A204.1 (cell line): ENCODE data around the gene MCF2L.
"Not testable (repeated sequence)": the region's sequence is repeated elsewhere in the genome, so short reads cannot be mapped to it uniquely, and the experiment has no call there.

Experiments used
- FAIRE-seq: peaks from 2 replicates; lab custom pipeline; 2012; peaks lifted over from hg19 to GRCh38; lab: Jason Lieb, UNC

Gene MCF2L

GRCh38 chr13:113015826-113016525, 47.0 kb downstream of the MCF2L start:
- no peak for FAIRE-seq

GRCh38 chr13:113016526-113017295, 47.7 kb downstream of the MCF2L start:
- FAIRE-seq, result no peak

- no peak for FAIRE-seq
These were observed 48.6 kb downstream of the MCF2L start for GRCh38 chr13:113017506-113018215.

GRCh38 chr13:113018676-113019465, 49.9 kb downstream of the MCF2L start:
- FAIRE-seq, result no peak

GRCh38 chr13:113020323-113021080, 51.5 kb downstream of the MCF2L start:
- no peak for FAIRE-seq

- FAIRE-seq, result no peak
These were observed 52.4 kb downstream of the MCF2L start for GRCh38 chr13:113021391-113021790.

GRCh38 chr13:113021811-113022210, 52.8 kb downstream of the MCF2L start:
- no peak for FAIRE-seq

GRCh38 chr13:113022391-113022744, 53.4 kb downstream of the MCF2L start:
- FAIRE-seq, result no peak

- FAIRE-seq, result no peak
These were observed 53.9 kb downstream of the MCF2L start for GRCh38 chr13:113022745-113023574.

GRCh38 chr13:113023694-113024430, 54.8 kb downstream of the MCF2L start:
- no peak for FAIRE-seq

GRCh38 chr13:113024466-113024865, 55.5 kb downstream of the MCF2L start:
- FAIRE-seq, result no peak

GRCh38 chr13:113026391-113026910, 57.4 kb downstream of the MCF2L start:
- FAIRE-seq, result no peak

- FAIRE-seq, result no peak
These were observed 58.1 kb downstream of the MCF2L start for GRCh38 chr13:113027095-113027494.

- no peak for FAIRE-seq
These were observed 58.6 kb downstream of the MCF2L start for GRCh38 chr13:113027566-113027965.

- no peak for FAIRE-seq
These were observed 59.5 kb downstream of the MCF2L start for GRCh38 chr13:113028336-113029060.

- FAIRE-seq, result no peak
These were observed 60.0 kb downstream of the MCF2L start for GRCh38 chr13:113029061-113029445.

- FAIRE-seq, result no peak
These were observed 60.7 kb downstream of the MCF2L start for GRCh38 chr13:113029487-113030258.

GRCh38 chr13:113030259-113030640, 61.2 kb downstream of the MCF2L start:
- not testable (repeated sequence) for FAIRE-seq
